ENCODE results near the gene RPS18. TPM values are rescaled to one million over a fixed set of nuclear protein-coding genes. Genes with fewer than 3 reads are reported as not detected.

RPS18 gene
- total RNA-seq, 1 experiment from 2014 or later: 4,062 TPM

DNA sequence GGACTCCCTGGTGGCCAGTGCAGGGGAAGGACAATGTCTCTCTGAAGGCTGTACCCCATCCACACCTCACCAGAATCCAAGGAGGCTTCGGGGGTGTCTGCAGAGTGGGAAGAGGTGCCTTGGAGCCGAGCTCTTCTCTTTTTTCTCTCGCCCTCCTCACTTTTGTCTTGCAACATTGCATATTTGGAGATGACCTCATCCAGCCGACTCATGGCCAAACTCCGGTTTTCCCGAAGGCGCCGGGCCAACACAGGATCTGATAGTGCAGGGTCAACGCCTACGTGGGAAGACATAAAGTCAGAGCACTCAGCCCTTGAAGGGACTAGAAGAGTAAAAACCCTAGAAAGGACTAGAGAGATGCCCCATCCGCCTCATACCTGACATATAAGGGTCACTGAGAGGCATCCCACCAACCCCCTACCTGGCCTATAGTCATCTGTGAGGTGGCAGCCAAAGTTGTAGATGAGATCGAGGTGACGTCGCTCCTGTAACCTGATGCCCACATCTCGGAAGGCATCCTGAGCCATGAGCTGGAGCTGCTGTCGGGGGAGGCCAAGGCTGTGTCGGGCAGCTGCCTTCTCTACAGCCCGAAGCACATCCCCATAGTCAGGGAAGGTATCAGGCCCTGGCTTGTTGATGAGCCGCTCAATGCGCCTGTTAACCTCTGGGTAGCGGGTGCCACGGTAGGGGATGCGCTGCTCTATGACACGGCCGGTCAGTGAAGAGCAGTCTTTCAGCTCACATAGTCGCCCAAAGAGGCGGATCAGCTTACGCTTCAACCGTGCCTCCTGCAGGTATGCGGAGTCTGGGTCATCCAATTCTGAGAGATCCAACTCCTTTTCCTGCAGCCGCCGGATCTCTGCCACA is 48.7 kb downstream of the RPS18 start:
- ChIA-PET CTCF (no interaction called here), RAD21 (ENCODE audit: low non-redundant PET in 1 of 2, low total read pairs in 2 of 2, uncharacterized antibody in 2 of 2, unreplicated experiment in 2 of 2) (no interaction called here), POLR2A (no interaction called here)
- Histone ChIP-seq H3K4me3 (replicated peaks in 1 of 2; ENCODE audit: low read depth in 1 of 2, low read length in 2 of 2) (no peak overlapping the region), H3K79me2 (ENCODE audit: insufficient read depth, low read length) (peaks cover 41% of the 10 kb centered on the region), H3K9me3 (ENCODE audit: control insufficient read depth in 1 of 2, insufficient read depth in 1 of 2, low read depth in 1 of 2, low read length in 2 of 2) (no peaks in the 10 kb centered on the region), H3K36me3 (ENCODE audit: control insufficient read depth in 1 of 2, insufficient read depth in 2 of 2, low read length in 2 of 2) (peaks cover 22 to 29% of the 10 kb centered on the region in 2 experiments; a peak in 3 of 4 replicates), H3K27ac (ENCODE audit: low read depth, low read length) (peak overlapping the region; percentile 11; the same call in 1 of the 2 replicates), H3K9me2 (ENCODE audit: insufficient read depth) (no peaks in the 10 kb centered on the region), H3K27me3 (ENCODE audit: insufficient read depth, low read length) (no peaks in the 10 kb centered on the region), H3K9ac (ENCODE audit: low read length) (peak overlapping the region; percentile 27), H3K4me2 (ENCODE audit: low read length) (peak overlapping the region; percentile 100), H2AFZ (ENCODE audit: low read depth, low read length, poor library complexity, severe bottlenecking) (no peak overlapping the region), H4K20me1 (ENCODE audit: insufficient read depth) (no peaks in the 10 kb centered on the region), H3K4me1 (ENCODE audit: control insufficient read depth in 1 of 2, insufficient read depth in 2 of 2, low read length in 2 of 2) (peaks cover 30 to 61% of the 10 kb centered on the region in 2 experiments)
- DNase-seq (ENCODE audit: low read depth, low spot score) (no peak), ATAC-seq (no peak)
- TF ChIP-seq, protein P1, sequence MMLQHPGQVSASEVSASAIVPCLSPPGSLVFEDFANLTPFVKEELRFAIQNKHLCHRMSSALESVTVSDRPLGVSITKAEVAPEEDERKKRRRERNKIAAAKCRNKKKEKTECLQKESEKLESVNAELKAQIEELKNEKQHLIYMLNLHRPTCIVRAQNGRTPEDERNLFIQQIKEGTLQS (IDR thresholded peaks at IDR 0.05): no peak
- TF ChIP-seq JUND (IDR thresholded peaks at IDR 0.05) (no peak), SRF (IDR thresholded peaks at IDR 0.05; ENCODE audit: low read depth) (no peak), SIN3A (IDR thresholded peaks at IDR 0.05; ENCODE audit: low read depth) (no peak), EZH2phosphoT487 (IDR thresholded peaks at IDR 0.05; ENCODE audit: borderline replicate concordance) (no peak), CBX3 (IDR thresholded peaks at IDR 0.05; ENCODE audit: low read depth) (no peak), EGR1 (IDR thresholded peaks at IDR 0.05; ENCODE audit: low read depth) (no peak)
- TF ChIP-seq, protein P2, sequence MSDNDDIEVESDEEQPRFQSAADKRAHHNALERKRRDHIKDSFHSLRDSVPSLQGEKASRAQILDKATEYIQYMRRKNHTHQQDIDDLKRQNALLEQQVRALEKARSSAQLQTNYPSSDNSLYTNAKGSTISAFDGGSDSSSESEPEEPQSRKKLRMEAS (IDR thresholded peaks at IDR 0.05): no peak
- TF ChIP-seq, protein P3, sequence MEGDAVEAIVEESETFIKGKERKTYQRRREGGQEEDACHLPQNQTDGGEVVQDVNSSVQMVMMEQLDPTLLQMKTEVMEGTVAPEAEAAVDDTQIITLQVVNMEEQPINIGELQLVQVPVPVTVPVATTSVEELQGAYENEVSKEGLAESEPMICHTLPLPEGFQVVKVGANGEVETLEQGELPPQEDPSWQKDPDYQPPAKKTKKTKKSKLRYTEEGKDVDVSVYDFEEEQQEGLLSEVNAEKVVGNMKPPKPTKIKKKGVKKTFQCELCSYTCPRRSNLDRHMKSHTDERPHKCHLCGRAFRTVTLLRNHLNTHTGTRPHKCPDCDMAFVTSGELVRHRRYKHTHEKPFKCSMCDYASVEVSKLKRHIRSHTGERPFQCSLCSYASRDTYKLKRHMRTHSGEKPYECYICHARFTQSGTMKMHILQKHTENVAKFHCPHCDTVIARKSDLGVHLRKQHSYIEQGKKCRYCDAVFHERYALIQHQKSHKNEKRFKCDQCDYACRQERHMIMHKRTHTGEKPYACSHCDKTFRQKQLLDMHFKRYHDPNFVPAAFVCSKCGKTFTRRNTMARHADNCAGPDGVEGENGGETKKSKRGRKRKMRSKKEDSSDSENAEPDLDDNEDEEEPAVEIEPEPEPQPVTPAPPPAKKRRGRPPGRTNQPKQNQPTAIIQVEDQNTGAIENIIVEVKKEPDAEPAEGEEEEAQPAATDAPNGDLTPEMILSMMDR (IDR thresholded peaks at IDR 0.05 in 2 of 3, conservative IDR thresholded peaks at IDR 0.05 in 1 of 3; ENCODE audit: borderline replicate concordance in 1 of 3, insufficient read depth in 1 of 3, low read depth in 2 of 3, low read length in 2 of 3): no peak
- TF ChIP-seq, protein P4, sequence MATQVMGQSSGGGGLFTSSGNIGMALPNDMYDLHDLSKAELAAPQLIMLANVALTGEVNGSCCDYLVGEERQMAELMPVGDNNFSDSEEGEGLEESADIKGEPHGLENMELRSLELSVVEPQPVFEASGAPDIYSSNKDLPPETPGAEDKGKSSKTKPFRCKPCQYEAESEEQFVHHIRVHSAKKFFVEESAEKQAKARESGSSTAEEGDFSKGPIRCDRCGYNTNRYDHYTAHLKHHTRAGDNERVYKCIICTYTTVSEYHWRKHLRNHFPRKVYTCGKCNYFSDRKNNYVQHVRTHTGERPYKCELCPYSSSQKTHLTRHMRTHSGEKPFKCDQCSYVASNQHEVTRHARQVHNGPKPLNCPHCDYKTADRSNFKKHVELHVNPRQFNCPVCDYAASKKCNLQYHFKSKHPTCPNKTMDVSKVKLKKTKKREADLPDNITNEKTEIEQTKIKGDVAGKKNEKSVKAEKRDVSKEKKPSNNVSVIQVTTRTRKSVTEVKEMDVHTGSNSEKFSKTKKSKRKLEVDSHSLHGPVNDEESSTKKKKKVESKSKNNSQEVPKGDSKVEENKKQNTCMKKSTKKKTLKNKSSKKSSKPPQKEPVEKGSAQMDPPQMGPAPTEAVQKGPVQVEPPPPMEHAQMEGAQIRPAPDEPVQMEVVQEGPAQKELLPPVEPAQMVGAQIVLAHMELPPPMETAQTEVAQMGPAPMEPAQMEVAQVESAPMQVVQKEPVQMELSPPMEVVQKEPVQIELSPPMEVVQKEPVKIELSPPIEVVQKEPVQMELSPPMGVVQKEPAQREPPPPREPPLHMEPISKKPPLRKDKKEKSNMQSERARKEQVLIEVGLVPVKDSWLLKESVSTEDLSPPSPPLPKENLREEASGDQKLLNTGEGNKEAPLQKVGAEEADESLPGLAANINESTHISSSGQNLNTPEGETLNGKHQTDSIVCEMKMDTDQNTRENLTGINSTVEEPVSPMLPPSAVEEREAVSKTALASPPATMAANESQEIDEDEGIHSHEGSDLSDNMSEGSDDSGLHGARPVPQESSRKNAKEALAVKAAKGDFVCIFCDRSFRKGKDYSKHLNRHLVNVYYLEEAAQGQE (IDR thresholded peaks at IDR 0.05; ENCODE audit: low read depth): no peak
- TF ChIP-seq, protein P5, sequence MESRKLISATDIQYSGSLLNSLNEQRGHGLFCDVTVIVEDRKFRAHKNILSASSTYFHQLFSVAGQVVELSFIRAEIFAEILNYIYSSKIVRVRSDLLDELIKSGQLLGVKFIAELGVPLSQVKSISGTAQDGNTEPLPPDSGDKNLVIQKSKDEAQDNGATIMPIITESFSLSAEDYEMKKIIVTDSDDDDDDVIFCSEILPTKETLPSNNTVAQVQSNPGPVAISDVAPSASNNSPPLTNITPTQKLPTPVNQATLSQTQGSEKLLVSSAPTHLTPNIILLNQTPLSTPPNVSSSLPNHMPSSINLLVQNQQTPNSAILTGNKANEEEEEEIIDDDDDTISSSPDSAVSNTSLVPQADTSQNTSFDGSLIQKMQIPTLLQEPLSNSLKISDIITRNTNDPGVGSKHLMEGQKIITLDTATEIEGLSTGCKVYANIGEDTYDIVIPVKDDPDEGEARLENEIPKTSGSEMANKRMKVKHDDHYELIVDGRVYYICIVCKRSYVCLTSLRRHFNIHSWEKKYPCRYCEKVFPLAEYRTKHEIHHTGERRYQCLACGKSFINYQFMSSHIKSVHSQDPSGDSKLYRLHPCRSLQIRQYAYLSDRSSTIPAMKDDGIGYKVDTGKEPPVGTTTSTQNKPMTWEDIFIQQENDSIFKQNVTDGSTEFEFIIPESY (IDR thresholded peaks at IDR 0.05; ENCODE audit: extremely low read depth, insufficient replicate concordance, low read length): no peak
- BruUV-seq (replicated peaks): no TSS peak
- intact Hi-C loops (cut with micrococcal nuclease): no loop called here
